Stimulated activated naive B cell treated with anti-CD40 and anti-IgM and Interleukin-4, amounts not matched to agents 10 μg/mL and 1 μg/mL and 100 μg/mL, for 72 hours (primary cell): ENCODE measurements around the gene NPBWR2.

Source experiments
- ATAC-seq, 2 donors: fragments of 150-1000 bp; cut with Tn5 transposase; replicated peaks; 2 replicates each; pipeline ENCODE4 v1.10.0; 2021; ENCODE audit warnings: moderate library complexity in 1 of 2
- DNase-seq: peaks from one replicate; pipeline ENCODE4 v3.0.0; 2021
- H3K27ac Mint-ChIP-seq: one replicate; pipeline ENCODE4 v1.8.0; 2022; ENCODE audit warnings: mild to moderate bottlenecking, mixed read lengths
- H3K27me3 Mint-ChIP-seq, 2 donors: one replicate each; pipeline ENCODE4 v1.8.0; 2022; ENCODE audit warnings: mixed read lengths in 2 of 2
- H3K36me3 Mint-ChIP-seq, 2 donors: one replicate each; pipeline ENCODE4 v1.8.0; 2022; ENCODE audit warnings: mixed read lengths in 2 of 2, mild to moderate bottlenecking in 1 of 2
- H3K4me1 Mint-ChIP-seq, 2 donors: one replicate each; pipeline ENCODE4 v1.8.0; 2022; ENCODE audit warnings: mixed read lengths in 2 of 2, mild to moderate bottlenecking in 1 of 2
- H3K4me3 Mint-ChIP-seq, 2 donors: one replicate each; pipeline ENCODE4 v1.8.0; 2022; ENCODE audit warnings: mild to moderate bottlenecking in 2 of 2, mixed read lengths in 2 of 2, moderate library complexity in 1 of 2
- H3K9me3 Mint-ChIP-seq, 2 donors: one replicate each; pipeline ENCODE4 v1.8.0; 2022; ENCODE audit warnings: mixed read lengths in 2 of 2, mild to moderate bottlenecking in 1 of 2

Gene NPBWR2

DNA sequence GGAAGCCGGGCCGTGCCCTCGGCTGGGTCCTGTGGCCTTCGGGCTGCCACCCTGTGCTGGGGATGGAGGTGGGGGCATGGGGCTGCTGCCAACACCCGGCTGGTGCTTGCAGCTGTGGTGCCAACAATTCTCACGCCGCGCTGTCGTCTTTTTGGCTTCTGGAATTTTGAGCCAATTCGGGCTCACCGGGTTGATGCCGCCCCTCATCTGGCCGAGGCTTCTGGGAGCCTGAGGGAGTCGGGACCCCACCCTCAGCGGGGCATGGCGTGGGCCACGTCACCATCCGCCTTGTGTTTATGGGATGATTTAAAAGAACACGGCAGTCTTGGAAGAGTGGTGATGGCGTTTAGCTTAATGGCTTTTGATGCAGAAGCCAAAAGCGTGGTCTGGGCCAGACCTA, 8.7 kb upstream of the NPBWR2 start:
- DNase-seq (no peak), ATAC-seq (no peak)
- Mint-ChIP-seq H3K9me3 (no peaks in the 10 kb centered on the region), H3K4me1 (peaks cover 21 to 30% of the 10 kb centered on the region in 2 donors), H3K27ac (no peak overlapping the region), H3K27me3 (no peaks in the 10 kb centered on the region), H3K4me3 (no peak overlapping the region), H3K36me3 (no peaks in the 10 kb centered on the region)

- ATAC-seq (no peak), DNase-seq (no peak)
- Mint-ChIP-seq H3K27me3 (no peaks in the 10 kb centered on the region), H3K27ac (no peak overlapping the region), H3K4me1 (peaks cover 21 to 29% of the 10 kb centered on the region in 2 donors), H3K36me3 (no peaks in the 10 kb centered on the region), H3K4me3 (no peak overlapping the region), H3K9me3 (no peaks in the 10 kb centered on the region)
Observed at GRCh38 chr20:64115171-64115911, 8.0 kb upstream of the NPBWR2 start.

DNA sequence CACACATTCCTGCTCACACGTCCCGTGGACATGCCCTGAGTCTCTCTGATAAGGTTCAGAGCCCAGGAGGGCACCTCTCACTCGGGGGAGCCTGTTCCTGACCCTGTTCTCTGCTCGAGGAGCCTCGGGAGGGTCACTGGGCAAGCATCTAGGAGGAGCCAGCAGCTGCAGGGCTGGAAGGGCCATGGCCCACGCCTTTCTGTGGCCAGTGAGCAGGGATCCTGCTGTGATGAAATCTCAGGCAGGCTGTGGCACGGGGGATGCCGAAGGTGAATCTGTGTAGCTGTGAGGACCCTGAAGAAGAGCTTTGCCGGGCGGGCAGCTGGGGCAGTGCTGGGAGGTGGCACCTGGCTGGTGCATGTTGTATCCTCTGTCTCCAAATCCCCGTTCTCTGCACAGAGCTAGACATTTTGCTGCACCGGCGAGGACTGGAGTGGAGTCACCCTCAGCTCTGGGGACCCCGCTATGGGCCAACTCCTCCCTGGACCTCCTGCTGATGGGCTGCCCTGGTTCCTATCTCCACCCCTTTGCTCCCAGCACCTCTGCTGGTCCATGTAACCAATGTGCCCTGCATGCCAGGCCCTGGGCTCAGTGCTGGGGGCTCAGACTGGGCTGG, 7.1 kb upstream of the NPBWR2 start:
- Mint-ChIP-seq H3K27me3 (no peaks in the 10 kb centered on the region), H3K27ac (no peak overlapping the region), H3K9me3 (no peaks in the 10 kb centered on the region), H3K36me3 (no peaks in the 10 kb centered on the region), H3K4me1 (peaks cover 23 to 32% of the 10 kb centered on the region in 2 donors), H3K4me3 (no peak overlapping the region)
- ATAC-seq (no peak), DNase-seq (no peak)

DNA sequence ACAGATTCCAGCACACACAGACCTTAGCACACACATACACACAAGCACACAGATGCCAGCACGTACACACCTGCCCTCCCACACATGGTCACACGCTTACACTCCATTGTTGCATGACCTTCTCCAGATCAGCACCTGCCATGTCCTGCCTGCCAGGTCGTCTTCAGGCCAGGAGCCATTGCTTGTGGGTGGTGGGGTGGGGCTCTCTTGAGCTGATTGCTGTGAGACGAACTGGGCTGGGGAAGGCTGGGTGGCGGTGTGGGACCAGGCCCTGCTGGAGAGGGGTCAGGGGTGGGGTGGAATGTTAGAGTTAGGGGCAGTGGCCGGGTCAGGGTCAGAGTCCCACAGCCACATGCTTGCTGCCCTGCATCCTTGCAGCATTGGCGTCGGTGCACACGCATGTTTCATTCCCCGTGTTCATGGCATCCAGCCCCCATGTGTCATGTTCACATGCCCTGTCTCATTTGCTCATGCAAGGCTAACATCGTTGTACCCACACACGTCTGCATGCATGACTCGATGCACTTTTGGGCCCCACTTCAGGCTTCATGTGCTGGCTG, 6.5 kb upstream of the NPBWR2 start:
- Mint-ChIP-seq H3K27ac (no peak overlapping the region), H3K4me3 (no peak overlapping the region), H3K36me3 (no peaks in the 10 kb centered on the region), H3K9me3 (no peaks in the 10 kb centered on the region), H3K27me3 (no peaks in the 10 kb centered on the region), H3K4me1 (peaks cover 25 to 38% of the 10 kb centered on the region in 2 donors)
- no peak for DNase-seq
- no peak for ATAC-seq

- Mint-ChIP-seq H3K36me3 (no peaks in the 10 kb centered on the region), H3K9me3 (no peaks in the 10 kb centered on the region), H3K4me1 (peaks cover 29 to 42% of the 10 kb centered on the region in 2 donors), H3K27me3 (no peaks in the 10 kb centered on the region), H3K27ac (no peak overlapping the region), H3K4me3 (no peak overlapping the region)
- DNase-seq, result no peak
- no peak for ATAC-seq
Observed at GRCh38 chr20:64113444-64113775, 6.0 kb upstream of the NPBWR2 start.

DNA sequence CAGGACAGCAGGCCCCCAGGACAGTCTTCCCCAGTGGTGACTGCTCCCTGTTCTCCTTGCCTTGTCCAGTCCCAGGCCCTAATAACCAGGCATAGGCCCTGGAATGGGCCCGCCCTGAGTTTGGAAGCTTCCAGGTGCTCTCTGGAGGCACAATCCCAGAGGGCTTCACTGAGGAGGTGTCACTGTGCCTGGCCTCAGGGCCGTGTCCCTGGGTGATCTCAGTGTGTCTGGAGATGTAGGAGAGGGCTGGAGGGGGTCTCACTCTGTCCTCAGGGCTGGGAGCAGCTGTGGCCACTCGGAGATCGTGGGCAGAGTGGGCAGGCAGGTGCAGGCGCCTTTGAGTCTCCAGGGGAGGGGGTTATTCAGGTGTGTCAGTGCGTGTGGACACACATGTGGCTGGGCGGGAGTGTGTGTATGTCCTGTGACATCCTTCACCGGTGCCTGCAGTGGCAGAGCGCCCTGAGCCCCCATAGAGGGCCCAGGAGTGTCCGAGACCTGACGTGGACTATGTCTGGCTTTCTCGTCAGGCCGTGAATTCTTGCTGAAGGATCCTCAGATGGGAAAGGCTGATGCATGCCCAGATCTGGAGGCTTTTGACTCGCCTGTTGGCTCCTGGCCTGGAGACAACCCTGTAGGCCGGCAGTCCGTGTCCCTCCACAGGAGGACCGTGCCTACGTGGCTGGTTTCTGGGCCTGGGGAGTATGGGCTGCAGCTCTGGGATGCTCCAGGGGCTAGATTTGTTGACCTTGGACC, 5.5 kb upstream of the NPBWR2 start:
- Mint-ChIP-seq H3K4me1 (peaks cover 35 to 48% of the 10 kb centered on the region in 2 donors), H3K27me3 (no peaks in the 10 kb centered on the region), H3K9me3 (no peaks in the 10 kb centered on the region), H3K27ac (peak overlapping the region; percentile 62), H3K4me3 (no peak overlapping the region), H3K36me3 (no peaks in the 10 kb centered on the region)
- DNase-seq (no peak), ATAC-seq (no peak)

- Mint-ChIP-seq H3K27me3 (no peaks in the 10 kb centered on the region), H3K36me3 (no peaks in the 10 kb centered on the region), H3K27ac (peak overlapping the region; percentile 62), H3K4me1 (peaks cover 41 to 56% of the 10 kb centered on the region in 2 donors), H3K9me3 (no peaks in the 10 kb centered on the region), H3K4me3 (peak overlapping the region in 1 of 2 donors; percentile 34)
- DNase-seq, result no peak
- ATAC-seq, result peak; percentile 51 to 55
Observed at GRCh38 chr20:64111841-64112641, 4.7 kb upstream of the NPBWR2 start.

DNA sequence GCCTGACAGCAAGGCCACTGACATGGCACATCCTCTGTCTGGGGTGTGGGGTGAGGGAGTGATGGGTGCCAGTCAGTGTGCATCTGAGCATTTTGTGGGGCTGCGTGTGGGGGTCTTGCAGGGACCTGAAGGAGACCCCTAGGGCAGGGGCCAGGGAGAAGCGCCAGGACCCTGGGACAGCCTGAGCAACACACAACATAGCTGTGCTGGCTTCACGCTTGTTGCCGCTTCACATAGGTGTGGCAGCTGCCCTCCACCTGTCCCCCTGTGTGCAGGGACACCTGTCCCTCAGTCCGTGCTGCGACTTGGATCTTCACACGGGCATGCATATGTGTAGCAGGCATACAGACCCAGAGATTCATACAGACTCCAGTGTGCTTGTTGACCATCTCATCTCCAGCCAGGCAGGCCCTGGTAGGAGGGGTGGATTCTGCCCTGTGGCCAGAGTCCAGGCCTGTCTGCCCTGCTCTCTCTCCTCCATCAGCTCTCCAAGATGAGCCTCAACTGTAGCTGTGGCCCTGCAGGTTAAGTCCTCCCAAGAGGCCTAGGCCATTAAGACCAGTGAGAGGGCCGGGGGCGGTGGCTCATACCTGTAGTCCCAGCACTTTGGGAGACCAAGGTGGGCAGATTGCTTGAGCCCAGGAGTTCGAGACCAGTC, 3.2 kb upstream of the NPBWR2 start:
- Mint-ChIP-seq H3K27me3 (no peaks in the 10 kb centered on the region), H3K36me3 (no peaks in the 10 kb centered on the region)
- DNase-seq, result peak; percentile 0

DNA sequence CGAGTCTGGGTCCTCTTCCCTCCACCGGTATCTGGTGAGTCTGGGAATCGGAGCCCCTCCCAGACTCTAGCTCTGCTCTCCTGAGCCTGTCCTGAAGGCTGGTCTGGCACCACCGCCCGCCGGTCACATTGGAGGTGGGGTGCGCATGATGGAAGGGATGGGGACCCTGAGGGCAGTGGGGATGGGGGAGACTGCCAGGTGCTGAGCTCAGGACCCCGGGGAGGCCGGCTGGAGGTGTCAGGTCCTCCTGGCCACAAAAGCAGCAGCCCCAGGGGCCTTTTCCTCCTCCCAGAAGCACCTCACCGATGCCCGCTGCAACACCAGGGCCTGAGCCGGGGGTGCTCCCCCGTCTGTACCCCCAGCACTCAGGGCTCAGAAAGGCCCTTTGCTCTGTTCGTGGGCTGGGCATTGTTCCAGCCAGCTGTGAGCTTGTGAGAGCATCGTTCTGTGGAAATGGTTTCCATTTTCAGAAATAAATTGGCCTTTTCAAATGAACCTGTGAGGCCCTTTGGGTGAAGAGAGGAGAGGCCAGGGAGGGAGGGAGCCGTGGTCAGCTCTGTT, 2.5 kb upstream of the NPBWR2 start:
- no peak for ATAC-seq
- H3K27ac Mint-ChIP-seq, result no peak overlapping the region
- H3K9me3 Mint-ChIP-seq, result no peaks in the 10 kb centered on the region
- peak; percentile 0 for DNase-seq
- peaks cover 44 to 62% of the 10 kb centered on the region in 2 donors for H3K4me1 Mint-ChIP-seq
- peak overlapping the region in 1 of 2 donors; percentile 4 for H3K4me3 Mint-ChIP-seq
- no peaks in the 10 kb centered on the region for H3K36me3 Mint-ChIP-seq
- no peaks in the 10 kb centered on the region for H3K27me3 Mint-ChIP-seq

More for the DNA sequence above, 3.2 kb upstream of the NPBWR2 start:
- ATAC-seq, result no peak
- Mint-ChIP-seq H3K27ac (no peak overlapping the region), H3K4me3 (peak overlapping the region in 1 of 2 donors; percentile 4), H3K4me1 (peaks cover 44 to 62% of the 10 kb centered on the region in 2 donors), H3K9me3 (no peaks in the 10 kb centered on the region)

GRCh38 chr20:64108731-64109681, 1.6 kb upstream of the NPBWR2 start:
- H3K27ac Mint-ChIP-seq, result peak overlapping the region; percentile 74
- H3K27me3 Mint-ChIP-seq, result peaks cover 0 to 5% of the 10 kb centered on the region in 2 donors
- ATAC-seq (no peak), DNase-seq (peak; percentile 2)
- H3K4me1 Mint-ChIP-seq, result peaks cover 44 to 62% of the 10 kb centered on the region in 2 donors
- no peaks in the 10 kb centered on the region for H3K36me3 Mint-ChIP-seq
- no peaks in the 10 kb centered on the region for H3K9me3 Mint-ChIP-seq
- H3K4me3 Mint-ChIP-seq, result no peak overlapping the region

DNA sequence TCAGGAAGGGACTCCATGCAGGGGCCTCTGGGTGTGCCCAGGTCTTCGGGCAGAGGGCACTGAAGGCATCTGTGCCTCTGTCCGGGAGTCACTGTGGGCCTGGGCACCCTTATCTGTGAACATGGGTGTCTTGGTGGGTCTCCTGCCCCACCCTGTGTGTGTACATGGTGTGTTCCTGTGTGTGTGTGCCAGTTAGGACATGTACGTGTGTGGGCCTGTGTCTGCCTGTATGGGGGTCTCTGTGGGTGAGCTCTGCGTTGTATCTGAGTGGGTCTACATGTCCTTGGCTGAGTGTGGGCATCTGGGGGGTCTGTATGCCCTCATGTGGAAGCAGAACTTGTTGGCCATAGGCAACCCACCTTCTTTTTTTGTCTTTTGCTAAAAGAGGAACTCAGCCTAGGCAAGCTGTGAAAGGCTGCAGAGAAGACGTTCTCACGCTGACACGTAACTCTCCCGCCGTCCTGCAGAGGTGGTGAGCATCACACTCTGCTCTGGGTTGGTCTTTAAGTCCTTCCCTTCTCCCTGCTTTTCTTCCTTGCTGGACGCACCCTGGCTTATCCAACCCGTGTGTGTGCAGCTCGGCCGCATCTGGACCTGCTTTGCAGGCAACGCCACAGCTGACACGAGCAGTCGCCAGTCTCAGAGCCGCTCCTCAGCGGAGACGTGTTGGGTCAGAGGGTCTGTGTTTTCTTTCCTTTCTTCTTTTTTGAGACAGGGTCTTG, 532 bp upstream of the NPBWR2 start:
- ATAC-seq (peak; percentile 80), DNase-seq (peak; percentile 13)
- peaks cover 6 to 13% of the 10 kb centered on the region in 2 donors for H3K27me3 Mint-ChIP-seq
- H3K4me1 Mint-ChIP-seq, result peaks cover 44 to 55% of the 10 kb centered on the region in 2 donors
- no peaks in the 10 kb centered on the region for H3K36me3 Mint-ChIP-seq
- H3K4me3 Mint-ChIP-seq, result peak overlapping the region; percentile 58 to 66
- no peaks in the 10 kb centered on the region for H3K9me3 Mint-ChIP-seq
- peak overlapping the region; percentile 95 for H3K27ac Mint-ChIP-seq

GRCh38 chr20:64106435-64106961, 867 bp downstream of the NPBWR2 start:
- Mint-ChIP-seq H3K9me3 (no peaks in the 10 kb centered on the region), H3K27ac (no peak overlapping the region), H3K36me3 (no peaks in the 10 kb centered on the region), H3K27me3 (peaks cover 12 to 24% of the 10 kb centered on the region in 2 donors), H3K4me3 (no peak overlapping the region), H3K4me1 (peaks cover 34 to 53% of the 10 kb centered on the region in 2 donors)
- ATAC-seq (no peak), DNase-seq (no peak)
